Measurements from ENCODE around the gene ADARB2.
"Not testable (repeated sequence)": the region's sequence is repeated elsewhere in the genome, so short reads cannot be mapped to it uniquely, and the experiment has no call there.

ADARB2 gene

DNA sequence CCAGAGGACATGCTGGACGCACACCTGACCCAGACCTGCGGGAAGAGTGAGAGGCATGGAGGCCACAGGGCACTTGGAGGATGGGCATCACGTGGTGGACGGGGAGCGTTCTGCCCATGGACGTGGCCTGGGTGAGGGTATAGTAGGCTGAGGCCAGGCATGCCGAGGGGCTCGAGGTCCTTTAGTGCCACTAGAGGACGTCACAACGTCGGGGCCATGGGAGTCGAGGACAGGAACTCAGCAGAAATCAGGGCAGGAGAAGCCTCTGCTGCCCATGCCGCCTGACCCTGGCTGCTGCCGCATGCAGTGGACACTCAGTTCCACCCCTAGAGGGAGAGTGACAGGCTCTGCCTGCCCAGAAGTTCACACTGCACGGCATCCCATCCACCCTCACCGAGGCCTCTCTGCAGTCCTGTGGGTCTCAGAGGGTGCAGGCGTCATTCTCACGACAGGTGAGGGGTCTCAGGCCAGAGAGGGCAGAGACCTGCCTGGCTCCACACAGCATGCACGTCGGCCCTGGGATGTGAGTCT lies 198.7 kb downstream of the ADARB2 start:
- DNase-seq (ENCODE audit: low read depth), result no peak
- TF ChIP-seq, protein P1, sequence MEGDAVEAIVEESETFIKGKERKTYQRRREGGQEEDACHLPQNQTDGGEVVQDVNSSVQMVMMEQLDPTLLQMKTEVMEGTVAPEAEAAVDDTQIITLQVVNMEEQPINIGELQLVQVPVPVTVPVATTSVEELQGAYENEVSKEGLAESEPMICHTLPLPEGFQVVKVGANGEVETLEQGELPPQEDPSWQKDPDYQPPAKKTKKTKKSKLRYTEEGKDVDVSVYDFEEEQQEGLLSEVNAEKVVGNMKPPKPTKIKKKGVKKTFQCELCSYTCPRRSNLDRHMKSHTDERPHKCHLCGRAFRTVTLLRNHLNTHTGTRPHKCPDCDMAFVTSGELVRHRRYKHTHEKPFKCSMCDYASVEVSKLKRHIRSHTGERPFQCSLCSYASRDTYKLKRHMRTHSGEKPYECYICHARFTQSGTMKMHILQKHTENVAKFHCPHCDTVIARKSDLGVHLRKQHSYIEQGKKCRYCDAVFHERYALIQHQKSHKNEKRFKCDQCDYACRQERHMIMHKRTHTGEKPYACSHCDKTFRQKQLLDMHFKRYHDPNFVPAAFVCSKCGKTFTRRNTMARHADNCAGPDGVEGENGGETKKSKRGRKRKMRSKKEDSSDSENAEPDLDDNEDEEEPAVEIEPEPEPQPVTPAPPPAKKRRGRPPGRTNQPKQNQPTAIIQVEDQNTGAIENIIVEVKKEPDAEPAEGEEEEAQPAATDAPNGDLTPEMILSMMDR (conservative IDR thresholded peaks at IDR 0.05; ENCODE audit: control insufficient read depth, insufficient read depth, low read depth, low read length), result no peak
- no peak overlapping the region for H3K4me3 ChIP-seq (ENCODE audit: control insufficient read depth, low read depth, low read length)

GRCh38 chr10:1538121-1538520 lies 199.2 kb downstream of the ADARB2 start:
- DNase-seq (ENCODE audit: low read depth), result no peak
- TF ChIP-seq, protein P1 (conservative IDR thresholded peaks at IDR 0.05; ENCODE audit: control insufficient read depth, insufficient read depth, low read depth, low read length), result no peak
- H3K4me3 ChIP-seq (ENCODE audit: control insufficient read depth, low read depth, low read length), result no peak overlapping the region

- H3K4me3 ChIP-seq (ENCODE audit: control insufficient read depth, low read depth, low read length); DNase-seq (ENCODE audit: low read depth): not testable (repeated sequence)
Measured at GRCh38 chr10:1537449-1537848, 199.9 kb downstream of the ADARB2 start.

- DNase-seq (ENCODE audit: low read depth), result no peak
- TF ChIP-seq, protein P1 (conservative IDR thresholded peaks at IDR 0.05; ENCODE audit: control insufficient read depth, insufficient read depth, low read depth, low read length), result no peak
- no peak overlapping the region for H3K4me3 ChIP-seq (ENCODE audit: control insufficient read depth, low read depth, low read length)
Measured at GRCh38 chr10:1536341-1536740, 201.0 kb downstream of the ADARB2 start.

- TF ChIP-seq, protein P1 (conservative IDR thresholded peaks at IDR 0.05; ENCODE audit: control insufficient read depth, insufficient read depth, low read depth, low read length), result no peak
- no peak for DNase-seq (ENCODE audit: low read depth)
- H3K4me3 ChIP-seq (ENCODE audit: control insufficient read depth, low read depth, low read length), result no peak overlapping the region
Measured at GRCh38 chr10:1535301-1535965, 201.9 kb downstream of the ADARB2 start.

GRCh38 chr10:1534820-1535219 lies 202.5 kb downstream of the ADARB2 start:
- H3K4me3 ChIP-seq (ENCODE audit: control insufficient read depth, low read depth, low read length), result no peak overlapping the region
- TF ChIP-seq, protein P1 (conservative IDR thresholded peaks at IDR 0.05; ENCODE audit: control insufficient read depth, insufficient read depth, low read depth, low read length), result no peak
- DNase-seq (ENCODE audit: low read depth), result no peak

GRCh38 chr10:1532636-1533035 lies 204.7 kb downstream of the ADARB2 start:
- TF ChIP-seq, protein P1 (conservative IDR thresholded peaks at IDR 0.05; ENCODE audit: control insufficient read depth, insufficient read depth, low read depth, low read length), result no peak
- DNase-seq (ENCODE audit: low read depth), result no peak
- no peak overlapping the region for H3K4me3 ChIP-seq (ENCODE audit: control insufficient read depth, low read depth, low read length)

All from fibroblast of mammary gland (primary cell).